GM12878 (cell line): ENCODE measurements around the gene TRIM7.

Experiments used
- BHLHE40 ChIP-seq, 2 experiments: fragments of 450-650 bp in 1 of 2; IDR thresholded peaks; 2 replicates each; pipeline ENCODE4 v1.6.1; 2011 to 2017; ENCODE audit warnings: low read depth in 2 of 2, borderline replicate concordance in 1 of 2, improper control_type of control experiment in 1 of 2, low read length in 1 of 2, mild to moderate bottlenecking in 1 of 2
- EGR1 ChIP-seq, 2 experiments: IDR thresholded peaks; 1 replicate in 1 of 2; 2 replicates in 1 of 2; pipeline ENCODE4 v1.6.1; 2011 to 2012; ENCODE audit warnings: low read depth in 2 of 2, low read length in 2 of 2, borderline replicate concordance in 1 of 2, mild to moderate bottlenecking in 1 of 2, moderate library complexity in 1 of 2
- FOS ChIP-seq: IDR thresholded peaks from 3 replicates; pipeline ENCODE4 v1.6.1; 2011; ENCODE audit warnings: borderline replicate concordance; ENCODE audit not compliant: insufficient read length; ENCODE audit errors: extremely low read depth
- RAD21 ChIP-seq: IDR thresholded peaks from 2 replicates; pipeline ENCODE4 v1.6.1; 2011; ENCODE audit warnings: mild to moderate bottlenecking, low read depth, low read length, moderate library complexity; ENCODE audit not compliant: insufficient read depth
- SMC3 ChIP-seq: IDR thresholded peaks from 2 replicates; pipeline ENCODE4 v1.6.1; 2011; ENCODE audit warnings: low read length, improper control_type of control experiment, borderline replicate concordance
- YY1 ChIP-seq: IDR thresholded peaks from 2 replicates; pipeline ENCODE4 v1.6.1; 2011; ENCODE audit warnings: low read depth, mild to moderate bottlenecking, low read length
- ZNF274 ChIP-seq: IDR thresholded peaks from one replicate; pipeline ENCODE4 v1.8.0; 2011; ENCODE audit not compliant: insufficient read length, insufficient read depth
- ZSCAN29 ChIP-seq: fragments of 450-650 bp; IDR thresholded peaks from 2 replicates; pipeline ENCODE4 v1.6.1; 2017; ENCODE audit warnings: mild to moderate bottlenecking, moderate library complexity
- TF ChIP-seq, protein P1 (sequence below): IDR thresholded peaks from 2 replicates; pipeline ENCODE4 v1.6.1; 2012; ENCODE audit warnings: low read depth, low read length, improper control_type of control experiment
- TF ChIP-seq, protein P2 (sequence below), 3 experiments: IDR thresholded peaks in 2 of 3; conservative IDR thresholded peaks in 1 of 3; 2 replicates each; pipeline ENCODE4 v1.5.1; 2011; ENCODE audit warnings: low read depth in 3 of 3, low read length in 3 of 3, mild to moderate bottlenecking in 3 of 3, control low read depth in 2 of 3, moderate library complexity in 2 of 3, inconsistent platforms in 1 of 3, mixed read lengths in 1 of 3; ENCODE audit not compliant: control insufficient read depth in 2 of 3, insufficient read depth in 1 of 3; ENCODE audit errors: extremely low read depth in 1 of 3

DNA sequence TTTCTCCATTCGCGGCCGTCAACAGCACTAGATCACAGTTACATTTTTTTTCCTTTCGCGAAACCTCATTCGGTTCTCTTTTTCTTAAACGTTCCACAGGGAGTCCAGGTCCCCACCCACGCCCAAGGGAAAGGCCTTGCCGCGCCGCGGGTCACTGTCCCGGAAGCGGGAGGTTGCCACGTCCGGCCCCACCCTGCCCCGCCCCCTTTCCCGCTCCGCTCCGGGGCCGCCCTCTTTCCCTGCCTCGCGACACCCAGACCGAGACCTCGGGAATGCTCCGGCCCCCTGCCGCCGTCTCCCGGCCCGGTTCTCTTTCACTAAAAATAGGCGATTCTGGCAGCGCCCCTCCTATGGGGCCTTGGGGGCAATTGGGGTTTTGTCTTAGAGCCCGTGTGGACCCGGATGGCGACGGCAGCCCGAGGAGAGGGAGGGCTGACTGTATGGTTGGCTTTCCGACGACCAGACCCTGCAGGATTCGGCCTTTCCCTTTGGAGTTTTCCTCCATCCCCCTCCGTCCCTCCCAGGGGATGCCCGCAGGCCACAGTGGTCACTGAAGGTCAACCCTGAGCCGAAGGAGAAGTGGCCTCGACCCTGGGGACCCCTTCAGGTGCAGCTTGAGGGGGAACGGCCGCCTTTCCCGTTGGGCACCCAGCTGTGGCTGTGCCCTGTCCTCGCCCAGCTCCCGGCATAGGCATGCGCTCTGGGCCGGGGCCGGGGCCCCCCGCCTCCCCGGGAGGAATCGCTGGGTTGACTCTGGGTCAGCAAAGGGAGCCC, 41.5 kb upstream of the TRIM7 start:
- 0 out of 2 replicates have a peak, but pooled peaks have one; percentile 5 for TF ChIP-seq ZSCAN29
- TF ChIP-seq YY1, result peak; percentile 55
- TF ChIP-seq, protein P1, sequence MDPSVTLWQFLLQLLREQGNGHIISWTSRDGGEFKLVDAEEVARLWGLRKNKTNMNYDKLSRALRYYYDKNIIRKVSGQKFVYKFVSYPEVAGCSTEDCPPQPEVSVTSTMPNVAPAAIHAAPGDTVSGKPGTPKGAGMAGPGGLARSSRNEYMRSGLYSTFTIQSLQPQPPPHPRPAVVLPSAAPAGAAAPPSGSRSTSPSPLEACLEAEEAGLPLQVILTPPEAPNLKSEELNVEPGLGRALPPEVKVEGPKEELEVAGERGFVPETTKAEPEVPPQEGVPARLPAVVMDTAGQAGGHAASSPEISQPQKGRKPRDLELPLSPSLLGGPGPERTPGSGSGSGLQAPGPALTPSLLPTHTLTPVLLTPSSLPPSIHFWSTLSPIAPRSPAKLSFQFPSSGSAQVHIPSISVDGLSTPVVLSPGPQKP, result 0 out of 2 replicates have a peak, but pooled peaks have one; percentile 45
- TF ChIP-seq BHLHE40 (IDR thresholded peaks at IDR 0.05; ENCODE audit: borderline replicate concordance in 1 of 2, low read depth in 2 of 2, low read length in 1 of 2), result peak in 1 of 2 experiments; percentile 35; a peak in 1 of 4 replicates
- no peak for TF ChIP-seq RAD21
- TF ChIP-seq EGR1 (IDR thresholded peaks at IDR 0.05; ENCODE audit: borderline replicate concordance in 1 of 2, low read depth in 2 of 2, low read length in 2 of 2), result peak in 1 of 2 experiments; percentile 94; a peak in 2 of 3 replicates
- TF ChIP-seq SMC3, result no peak
- TF ChIP-seq, protein P2, sequence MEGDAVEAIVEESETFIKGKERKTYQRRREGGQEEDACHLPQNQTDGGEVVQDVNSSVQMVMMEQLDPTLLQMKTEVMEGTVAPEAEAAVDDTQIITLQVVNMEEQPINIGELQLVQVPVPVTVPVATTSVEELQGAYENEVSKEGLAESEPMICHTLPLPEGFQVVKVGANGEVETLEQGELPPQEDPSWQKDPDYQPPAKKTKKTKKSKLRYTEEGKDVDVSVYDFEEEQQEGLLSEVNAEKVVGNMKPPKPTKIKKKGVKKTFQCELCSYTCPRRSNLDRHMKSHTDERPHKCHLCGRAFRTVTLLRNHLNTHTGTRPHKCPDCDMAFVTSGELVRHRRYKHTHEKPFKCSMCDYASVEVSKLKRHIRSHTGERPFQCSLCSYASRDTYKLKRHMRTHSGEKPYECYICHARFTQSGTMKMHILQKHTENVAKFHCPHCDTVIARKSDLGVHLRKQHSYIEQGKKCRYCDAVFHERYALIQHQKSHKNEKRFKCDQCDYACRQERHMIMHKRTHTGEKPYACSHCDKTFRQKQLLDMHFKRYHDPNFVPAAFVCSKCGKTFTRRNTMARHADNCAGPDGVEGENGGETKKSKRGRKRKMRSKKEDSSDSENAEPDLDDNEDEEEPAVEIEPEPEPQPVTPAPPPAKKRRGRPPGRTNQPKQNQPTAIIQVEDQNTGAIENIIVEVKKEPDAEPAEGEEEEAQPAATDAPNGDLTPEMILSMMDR (IDR thresholded peaks at IDR 0.05 in 2 of 3, conservative IDR thresholded peaks at IDR 0.05 in 1 of 3; ENCODE audit: control insufficient read depth in 2 of 3, extremely low read depth in 1 of 3, insufficient read depth in 1 of 3, low read depth in 3 of 3, low read length in 3 of 3), result no peak
- TF ChIP-seq FOS, result no peak
- no peak for TF ChIP-seq ZNF274
